CD4-positive, alpha-beta memory T cell (primary cell): ENCODE measurements around the gene EYA2. TPM values are rescaled to one million over a fixed set of nuclear protein-coding genes. Genes with fewer than 3 reads are reported as not detected.

Source experiments
- CTCF ChIA-PET: fragments of 350-600 bp; sonication (Branson Sonifier 250); formaldehyde crosslinking; loops from one replicate; lab custom pipeline; 2021; ENCODE audit warnings: inconsistent platforms; ENCODE audit not compliant: partially characterized antibody; lab: Charles Lee
- POLR2A ChIA-PET: fragments of 350-600 bp; sonication (Branson Sonifier 250); formaldehyde crosslinking; loops from one replicate; lab custom pipeline; 2021; ENCODE audit not compliant: partially characterized antibody; lab: Charles Lee
- DNase-seq, 5 donors: peaks; one replicate each; pipeline versions ENCODE4 v3.0.0 to v3.0.0-alpha.2; 2020 to 2022; ENCODE audit warnings: mixed read lengths in 1 of 5
- H3K27ac ChIP-seq: one replicate; pipeline ENCODE4 v1.7.0; 2013; ENCODE audit warnings: low read depth, low read length
- H3K27me3 ChIP-seq: 2 replicates; pipeline ENCODE4 v1.7.0; 2013; ENCODE audit warnings: mild to moderate bottlenecking, low read length, moderate library complexity; ENCODE audit not compliant: insufficient read depth
- H3K36me3 ChIP-seq: 2 replicates; pipeline ENCODE4 v1.7.0; 2013; ENCODE audit warnings: mild to moderate bottlenecking, low read length, moderate library complexity; ENCODE audit not compliant: insufficient read depth
- H3K4me1 ChIP-seq: 2 replicates; pipeline ENCODE4 v1.7.0; 2013; ENCODE audit warnings: mild to moderate bottlenecking, low read length, moderate library complexity; ENCODE audit not compliant: insufficient read depth
- H3K4me3 ChIP-seq, 2 donors: one replicate each; pipeline ENCODE4 v1.7.0; 2013; ENCODE audit warnings: low read length in 2 of 2, mild to moderate bottlenecking in 1 of 2
- H3K9me3 ChIP-seq, 2 donors: one replicate each; pipeline ENCODE4 v1.7.0; 2013; ENCODE audit warnings: low read length in 2 of 2, control low read depth in 1 of 2; ENCODE audit not compliant: control insufficient read depth in 1 of 2
- H3K27ac Mint-ChIP-seq, 7 donors: one replicate each; pipeline ENCODE4 v1.8.0; 2020 to 2021; ENCODE audit warnings: mixed read lengths in 7 of 7, mild to moderate bottlenecking in 6 of 7, inconsistent platforms in 3 of 7, moderate library complexity in 3 of 7
- H3K27me3 Mint-ChIP-seq, 2 donors: one replicate each; pipeline ENCODE4 v1.8.0; 2020 to 2021; ENCODE audit warnings: mixed read lengths in 2 of 2
- H3K36me3 Mint-ChIP-seq, 2 donors: one replicate each; pipeline ENCODE4 v1.8.0; 2020 to 2021; ENCODE audit warnings: mixed read lengths in 2 of 2, inconsistent platforms in 1 of 2, mild to moderate bottlenecking in 1 of 2
- H3K4me1 Mint-ChIP-seq, 4 donors: one replicate each; pipeline ENCODE4 v1.8.0; 2020 to 2021; ENCODE audit warnings: mixed read lengths in 4 of 4, mild to moderate bottlenecking in 1 of 4
- H3K4me3 Mint-ChIP-seq, 8 donors: one replicate each; pipeline ENCODE4 v1.8.0; 2020 to 2021; ENCODE audit warnings: mixed read lengths in 8 of 8, mild to moderate bottlenecking in 7 of 8, moderate library complexity in 6 of 8, inconsistent platforms in 3 of 8
- H3K9me3 Mint-ChIP-seq, 8 donors: one replicate each; pipeline ENCODE4 v1.8.0; 2020 to 2021; ENCODE audit warnings: mixed read lengths in 8 of 8, mild to moderate bottlenecking in 5 of 8, inconsistent platforms in 3 of 8, moderate library complexity in 1 of 8
- intact Hi-C: fragments of 100-400 bp; cut with micrococcal nuclease; formaldehyde crosslinking; loops from one replicate; pipeline ENCODE4 v1.15.1; 2023
- polyA plus RNA-seq, 2 donors: library from polyadenylated mRNA; unstranded; fragments of 300-500 nt; fragmentation: Illumina TruSeq; gene quantifications; one replicate each; pipeline ENCODE4 v1.2.3, GENCODE V29; 2021
- total RNA-seq, 2 experiments: library from RNA; stranded (reverse); gene quantifications; one replicate each; pipeline ENCODE4 v1.2.3, GENCODE V29; 2021

EYA2 gene
- total and polyA plus RNA-seq, 4 experiments from 2014 or later = not detected

- intact Hi-C loops = no loop called here
- H3K4me3 ChIP-seq = no peak overlapping the region
- Mint-ChIP-seq H3K9me3 (peaks cover 0 to 7% (median 3%) of the 10 kb centered on the region in 8 donors), H3K27ac (no peak overlapping the region), H3K27me3 (peaks cover 14 to 21% of the 10 kb centered on the region in 2 donors), H3K4me1 (peaks cover 0 to 8% (median 2%) of the 10 kb centered on the region in 4 donors), H3K4me3 (no peak overlapping the region), H3K36me3 (no peaks in the 10 kb centered on the region)
- no peaks in the 10 kb centered on the region for H3K9me3 ChIP-seq
- no peaks in the 10 kb centered on the region for H3K27me3 ChIP-seq
- no peaks in the 10 kb centered on the region for H3K4me1 ChIP-seq
- H3K27ac ChIP-seq = no peak overlapping the region
- DNase-seq = no peak
- CTCF ChIA-PET = no interaction called here
- POLR2A ChIA-PET = no interaction called here
- no peaks in the 10 kb centered on the region for H3K36me3 ChIP-seq
Measured at GRCh38 chr20:46977204-46977603, 82.6 kb downstream of the EYA2 start.

GRCh38 chr20:46977909-46978588, 83.4 kb downstream of the EYA2 start:
- no peaks in the 10 kb centered on the region for H3K36me3 ChIP-seq
- no peaks in the 10 kb centered on the region for H3K9me3 ChIP-seq
- Mint-ChIP-seq H3K36me3 (no peaks in the 10 kb centered on the region), H3K4me3 (no peak overlapping the region), H3K27me3 (peaks cover 17 to 23% of the 10 kb centered on the region in 2 donors), H3K27ac (no peak overlapping the region), H3K4me1 (peaks cover 0 to 8% (median 2%) of the 10 kb centered on the region in 4 donors), H3K9me3 (peaks cover 0 to 12% (median 8%) of the 10 kb centered on the region in 8 donors)
- no peak overlapping the region for H3K4me3 ChIP-seq
- no peak for DNase-seq
- H3K27me3 ChIP-seq = no peaks in the 10 kb centered on the region
- intact Hi-C loops = no loop called here
- ChIA-PET CTCF (no interaction called here), POLR2A (no interaction called here)
- H3K4me1 ChIP-seq = no peaks in the 10 kb centered on the region
- H3K27ac ChIP-seq = no peak overlapping the region

- no peak overlapping the region for H3K27ac ChIP-seq
- no peak overlapping the region for H3K4me3 Mint-ChIP-seq
- CTCF ChIA-PET = no interaction called here
Measured at GRCh38 chr20:46978951-46979491, 84.4 kb downstream of the EYA2 start.

GRCh38 chr20:46979603-46980241, 85.1 kb downstream of the EYA2 start:
- Mint-ChIP-seq H3K9me3 (peaks cover 0 to 24% (median 16%) of the 10 kb centered on the region in 8 donors), H3K27me3 (peaks cover 13 to 26% of the 10 kb centered on the region in 2 donors), H3K27ac (peak overlapping the region in 1 of 7 donors; percentile 65), H3K4me3 (no peak overlapping the region), H3K4me1 (peaks cover 0 to 8% (median 2%) of the 10 kb centered on the region in 4 donors), H3K36me3 (no peaks in the 10 kb centered on the region)
- ChIA-PET CTCF (no interaction called here), POLR2A (no interaction called here)
- DNase-seq = no peak
- intact Hi-C loops = no loop called here
- H3K9me3 ChIP-seq = no peaks in the 10 kb centered on the region
- H3K4me1 ChIP-seq = no peaks in the 10 kb centered on the region
- H3K36me3 ChIP-seq = no peaks in the 10 kb centered on the region
- no peak overlapping the region for H3K4me3 ChIP-seq
- no peaks in the 10 kb centered on the region for H3K27me3 ChIP-seq
- no peak overlapping the region for H3K27ac ChIP-seq

More at GRCh38 chr20:46978951-46979491, 84.4 kb downstream of the EYA2 start:
- no peaks in the 10 kb centered on the region for H3K27me3 ChIP-seq
- no peak for DNase-seq
- Mint-ChIP-seq H3K4me1 (peaks cover 0 to 8% (median 2%) of the 10 kb centered on the region in 4 donors), H3K27ac (no peak overlapping the region), H3K27me3 (peaks cover 13 to 23% of the 10 kb centered on the region in 2 donors), H3K9me3 (peaks cover 0 to 20% (median 16%) of the 10 kb centered on the region in 8 donors), H3K36me3 (no peaks in the 10 kb centered on the region)
- POLR2A ChIA-PET = no interaction called here
- H3K9me3 ChIP-seq = no peaks in the 10 kb centered on the region
- intact Hi-C loops = no loop called here
- no peak overlapping the region for H3K4me3 ChIP-seq
- H3K36me3 ChIP-seq = no peaks in the 10 kb centered on the region
- H3K4me1 ChIP-seq = no peaks in the 10 kb centered on the region

- Histone ChIP-seq H3K27ac (no peak overlapping the region), H3K36me3 (no peaks in the 10 kb centered on the region), H3K4me3 (no peak overlapping the region), H3K27me3 (no peaks in the 10 kb centered on the region), H3K4me1 (no peaks in the 10 kb centered on the region), H3K9me3 (no peaks in the 10 kb centered on the region)
- Mint-ChIP-seq H3K4me3 (no peak overlapping the region), H3K36me3 (no peaks in the 10 kb centered on the region), H3K4me1 (peaks cover 0 to 8% (median 2%) of the 10 kb centered on the region in 4 donors), H3K9me3 (peaks cover 0 to 24% (median 17%) of the 10 kb centered on the region in 8 donors), H3K27me3 (peaks cover 10 to 30% of the 10 kb centered on the region in 2 donors), H3K27ac (no peak overlapping the region)
- POLR2A ChIA-PET = no interaction called here
- intact Hi-C loops = no loop called here
- CTCF ChIA-PET = no interaction called here
- DNase-seq = no peak
Measured at GRCh38 chr20:46981184-46981583, 86.5 kb downstream of the EYA2 start.

- Histone ChIP-seq H3K36me3 (no peaks in the 10 kb centered on the region), H3K9me3 (no peaks in the 10 kb centered on the region), H3K27ac (no peak overlapping the region), H3K27me3 (no peaks in the 10 kb centered on the region), H3K4me3 (no peak overlapping the region), H3K4me1 (no peaks in the 10 kb centered on the region)
- POLR2A ChIA-PET = no interaction called here
- Mint-ChIP-seq H3K36me3 (no peaks in the 10 kb centered on the region), H3K27ac (no peak overlapping the region), H3K9me3 (peaks cover 0 to 24% (median 17%) of the 10 kb centered on the region in 8 donors), H3K4me1 (peaks cover 0 to 4% (median 2%) of the 10 kb centered on the region in 4 donors), H3K4me3 (no peak overlapping the region), H3K27me3 (peaks cover 9 to 24% of the 10 kb centered on the region in 2 donors)
- no peak for DNase-seq
- CTCF ChIA-PET = no interaction called here
- intact Hi-C loops = no loop called here
Measured at GRCh38 chr20:46983466-46983865, 88.8 kb downstream of the EYA2 start.

- no peak overlapping the region for H3K27ac ChIP-seq
- DNase-seq = no peak
- intact Hi-C loops = no loop called here
- H3K9me3 ChIP-seq = no peaks in the 10 kb centered on the region
- H3K4me3 ChIP-seq = no peak overlapping the region
- no peaks in the 10 kb centered on the region for H3K27me3 ChIP-seq
- Mint-ChIP-seq H3K4me1 (peaks cover 0 to 3% (median 1%) of the 10 kb centered on the region in 4 donors), H3K27ac (no peak overlapping the region), H3K27me3 (peaks cover 11 to 18% of the 10 kb centered on the region in 2 donors), H3K36me3 (no peaks in the 10 kb centered on the region), H3K4me3 (no peak overlapping the region), H3K9me3 (peaks cover 0 to 22% (median 17%) of the 10 kb centered on the region in 8 donors)
- ChIA-PET CTCF (no interaction called here), POLR2A (no interaction called here)
- no peaks in the 10 kb centered on the region for H3K4me1 ChIP-seq
- no peaks in the 10 kb centered on the region for H3K36me3 ChIP-seq
Measured at GRCh38 chr20:46984405-46984804, 89.8 kb downstream of the EYA2 start.
